Erythroblast (primary cell): ENCODE results near the gene YIF1B.
"Not testable (repeated sequence)": the region's sequence is repeated elsewhere in the genome, so short reads cannot be mapped to it uniquely, and the experiment has no call there.

ENCODE experiments used
- GATA1 ChIP-seq: IDR thresholded peaks from 2 replicates; pipeline ENCODE4 v1.6.1; 2011; ENCODE audit warnings: low read depth, mild to moderate bottlenecking, control low read depth, low read length, moderate library complexity
- POLR2A ChIP-seq: IDR thresholded peaks from 2 replicates; pipeline ENCODE4 v1.6.1; 2011; ENCODE audit warnings: mild to moderate bottlenecking, low read length

GRCh38 chr19:38362946-38363688, 47.4 kb upstream of the YIF1B start:
- not testable (repeated sequence) for TF ChIP-seq POLR2A, GATA1
